H1 (cell line): ENCODE measurements around the gene DFFB.

Experiments
- CTCF ChIP-seq, 3 experiments: IDR thresholded peaks; 1 replicate in 2 of 3; 2 replicates in 1 of 3; pipeline versions ENCODE4 v1.5.1 to v1.6.1; 2011; ENCODE audit warnings: low read length in 3 of 3, mild to moderate bottlenecking in 3 of 3, inconsistent platforms in 2 of 3, low read depth in 1 of 3, moderate library complexity in 1 of 3; ENCODE audit not compliant: insufficient read depth in 1 of 3; ENCODE audit errors: control extremely low read depth in 1 of 3
- EZH2 ChIP-seq: fragments of 200-600 bp; sonication (generic); IDR thresholded peaks from 2 replicates; pipeline ENCODE4 v1.7.1; 2012; ENCODE audit warnings: low read depth, mild to moderate bottlenecking, moderate library complexity, low read length, inconsistent platforms; ENCODE audit not compliant: severe bottlenecking
- MAX ChIP-seq: IDR thresholded peaks from 2 replicates; pipeline ENCODE4 v1.6.1; 2012; ENCODE audit warnings: inconsistent platforms
- POU5F1 ChIP-seq: IDR thresholded peaks from 2 replicates; pipeline ENCODE4 v1.6.1; 2011; ENCODE audit warnings: low read depth, mild to moderate bottlenecking, low read length, moderate library complexity
- SP1 ChIP-seq: IDR thresholded peaks from 2 replicates; pipeline ENCODE4 v1.6.1; 2011; ENCODE audit warnings: low read depth, low read length

- TF ChIP-seq SP1 (no peak), POU5F1 (no peak), CTCF (IDR thresholded peaks at IDR 0.05; ENCODE audit: control extremely low read depth in 1 of 3, insufficient read depth in 1 of 3, low read depth in 1 of 3, low read length in 3 of 3) (no peak), EZH2 (no peak), MAX (no peak)
Observed at GRCh38 chr1:3863231-3863935, 6.1 kb downstream of the DFFB start.
